HCT116 (cell line): ENCODE data around the gene TBC1D25. TPM values are rescaled to one million over a fixed set of nuclear protein-coding genes. Genes with fewer than 3 reads are reported as not detected.

Source experiments
- ATAC-seq: fragments of 200-7000 bp; cut with Tn5 transposase; 2 replicates; pipeline ENCODE4 v1.9.1; 2020; ENCODE audit warnings: mild to moderate bottlenecking, moderate library complexity
- BruUV-seq: library from RNA; stranded (reverse); fragments of 400-500 nt; replicated peaks from 2 replicates; lab custom pipeline; 2021; lab: Mats Ljungman, UMichigan
- CTCF ChIA-PET: fragments of 300-600 bp; sonication (Branson Sonifier 250); formaldehyde crosslinking; loops from one replicate; lab custom pipeline; 2021; ENCODE audit warnings: antibody characterized with exemption; lab: Charles Lee
- POLR2A ChIA-PET: fragments of 300-600, 350-600 bp; sonication (Branson Sonifier 250); formaldehyde crosslinking; loops from one replicate; lab custom pipeline; 2021; ENCODE audit warnings: antibody characterized with exemption; lab: Charles Lee
- RAD21 ChIA-PET, 2 experiments: fragments of 300-600 bp; sonication (Branson Sonifier 250); formaldehyde crosslinking; loops; one replicate each; lab custom pipeline; 2023; ENCODE audit warnings: low total read pairs in 2 of 2; ENCODE audit not compliant: uncharacterized antibody in 2 of 2, unreplicated experiment in 2 of 2, low non-redundant PET in 1 of 2; lab: Charles Lee
- DNase-seq: peaks from one replicate; pipeline ENCODE4 v3.0.0-alpha.2; 2010; ENCODE audit warnings: low read depth, low spot score
- H2AFZ ChIP-seq: fragments of 200-600 bp; shearing (Covaris generic), sonication (generic); 2 replicates; pipeline ENCODE4 v1.6.1; 2017; ENCODE audit warnings: low read depth, mixed run types, mixed read lengths, antibody characterized with exemption, low read length; ENCODE audit not compliant: poor library complexity, severe bottlenecking
- H3K27ac ChIP-seq: 2 replicates; pipeline ENCODE4 v1.5.1; 2012; ENCODE audit warnings: low read depth, low read length
- H3K27me3 ChIP-seq: fragments of 200-600 bp; sonication (generic); 2 replicates; pipeline ENCODE4 v1.6.1; 2016; ENCODE audit warnings: mixed run types, low read length, mixed read lengths; ENCODE audit not compliant: insufficient read depth
- H3K36me3 ChIP-seq, 2 experiments: fragments of 200-500 bp in 1 of 2; fragments of 200-600 bp in 1 of 2; sonication (Bioruptor generic) in 1 of 2; sonication (generic) in 1 of 2; 2 replicates each; pipeline versions ENCODE4 v1.5.1 to v1.6.1; 2014 to 2016; ENCODE audit warnings: low read length in 2 of 2, inconsistent platforms in 1 of 2, mixed read lengths in 1 of 2, mixed run types in 1 of 2; ENCODE audit not compliant: insufficient read depth in 2 of 2, control insufficient read depth in 1 of 2
- H3K4me1 ChIP-seq, 2 experiments: fragments of 200-600 bp in 1 of 2; sonication (generic) in 1 of 2; 2 replicates each; pipeline versions ENCODE4 v1.5.1 to v1.6.1; 2012 to 2017; ENCODE audit warnings: low read length in 2 of 2, inconsistent platforms in 1 of 2, mild to moderate bottlenecking in 1 of 2, mixed read lengths in 1 of 2, mixed run types in 1 of 2, moderate library complexity in 1 of 2; ENCODE audit not compliant: insufficient read depth in 2 of 2, control insufficient read depth in 1 of 2
- H3K4me2 ChIP-seq: fragments of 200-600 bp; sonication (generic); 2 replicates; pipeline ENCODE4 v1.6.1; 2017; ENCODE audit warnings: mixed run types, low read length, mixed read lengths
- H3K4me3 ChIP-seq, 2 experiments: fragments of 200-600 bp in 1 of 2; sonication (generic) in 1 of 2; replicated peaks in 1 of 2; 2 replicates each; pipeline ENCODE4 v1.5.1; 2011 to 2016; ENCODE audit warnings: low read length in 2 of 2, control low read depth in 1 of 2, low read depth in 1 of 2, mild to moderate bottlenecking in 1 of 2, mixed read lengths in 1 of 2, mixed run types in 1 of 2
- H3K79me2 ChIP-seq: fragments of 200-600 bp; sonication (generic); 2 replicates; pipeline ENCODE4 v1.6.1; 2017; ENCODE audit warnings: mild to moderate bottlenecking, mixed run types, low read length, moderate library complexity, mixed read lengths; ENCODE audit not compliant: insufficient read depth
- H3K9ac ChIP-seq: fragments of 200-600 bp; sonication (generic); 2 replicates; pipeline ENCODE4 v1.6.1; 2016; ENCODE audit warnings: low read length, mixed read lengths
- H3K9me2 ChIP-seq: fragments of 200-600 bp; sonication (generic), shearing (Covaris generic); 2 replicates; pipeline ENCODE4 v1.6.1; 2017; ENCODE audit warnings: mixed run types, mild to moderate bottlenecking, moderate library complexity; ENCODE audit not compliant: insufficient read depth
- H3K9me3 ChIP-seq, 2 experiments: fragments of 200-500 bp in 1 of 2; fragments of 200-600 bp in 1 of 2; sonication (Bioruptor generic) in 1 of 2; sonication (generic) in 1 of 2; 2 replicates each; pipeline ENCODE4 v1.6.1; 2014 to 2017; ENCODE audit warnings: low read length in 2 of 2, mixed read lengths in 2 of 2, inconsistent platforms in 1 of 2, low read depth in 1 of 2, mild to moderate bottlenecking in 1 of 2, mixed run types in 1 of 2, moderate library complexity in 1 of 2; ENCODE audit not compliant: control insufficient read depth in 1 of 2, insufficient read depth in 1 of 2
- H4K20me1 ChIP-seq: fragments of 200-600 bp; sonication (generic), shearing (Covaris generic); 2 replicates; pipeline ENCODE4 v1.6.1; 2017; ENCODE audit warnings: mixed run types, mild to moderate bottlenecking, moderate library complexity; ENCODE audit not compliant: insufficient read depth
- CBX3 ChIP-seq: IDR thresholded peaks from 2 replicates; pipeline ENCODE4 v1.6.1; 2012; ENCODE audit warnings: low read depth
- CEBPB ChIP-seq: IDR thresholded peaks from 2 replicates; pipeline ENCODE4 v1.6.1; 2012; ENCODE audit warnings: low read depth
- EGR1 ChIP-seq: IDR thresholded peaks from 2 replicates; pipeline ENCODE4 v1.6.1; 2012; ENCODE audit warnings: low read depth
- ELF1 ChIP-seq: IDR thresholded peaks from 2 replicates; pipeline ENCODE4 v1.6.1; 2012; ENCODE audit warnings: low read depth, borderline replicate concordance
- FOSL1 ChIP-seq: IDR thresholded peaks from 2 replicates; pipeline ENCODE4 v1.6.1; 2012; ENCODE audit warnings: low read depth
- POLR2A ChIP-seq: IDR thresholded peaks from 2 replicates; pipeline ENCODE4 v1.7.0; 2011; ENCODE audit warnings: borderline replicate concordance; ENCODE audit not compliant: insufficient read depth, insufficient read length; ENCODE audit errors: extremely low read depth
- POLR2AphosphoS5 ChIP-seq: IDR thresholded peaks from 2 replicates; pipeline ENCODE4 v1.6.1; 2011; ENCODE audit warnings: mild to moderate bottlenecking, low read depth, low read length, moderate library complexity
- SIN3A ChIP-seq: IDR thresholded peaks from 2 replicates; pipeline ENCODE4 v1.6.1; 2012; ENCODE audit warnings: low read depth
- SP1 ChIP-seq: IDR thresholded peaks from 2 replicates; pipeline ENCODE4 v1.6.1; 2012; ENCODE audit warnings: low read depth
- SRF ChIP-seq: IDR thresholded peaks from 2 replicates; pipeline ENCODE4 v1.6.1; 2012; ENCODE audit warnings: low read depth
- TCF7L2 ChIP-seq: IDR thresholded peaks from 2 replicates; pipeline ENCODE4 v1.7.0; 2011; ENCODE audit warnings: borderline replicate concordance, inconsistent platforms; ENCODE audit not compliant: insufficient read depth, insufficient read length; ENCODE audit errors: extremely low read depth
- YY1 ChIP-seq: IDR thresholded peaks from 2 replicates; pipeline ENCODE4 v1.6.1; 2011; ENCODE audit warnings: low read length, low read depth, moderate library complexity, mild to moderate bottlenecking; ENCODE audit not compliant: insufficient replicate concordance; ENCODE audit errors: extremely low read depth
- ZFX ChIP-seq: fragments of 450-650 bp; IDR thresholded peaks from 2 replicates; pipeline ENCODE4 v1.6.1; 2017
- ZNF274 ChIP-seq: fragments of 200-500 bp; sonication (Bioruptor generic); IDR thresholded peaks from 2 replicates; pipeline ENCODE4 v1.6.1; 2014; ENCODE audit warnings: mild to moderate bottlenecking, low read depth, low read length, inconsistent platforms
- intact Hi-C: fragments of 100-400 bp; cut with micrococcal nuclease; formaldehyde crosslinking; loops from 2 replicates; pipeline ENCODE4 v1.10.0; 2022
- total RNA-seq: library from RNA; stranded (reverse); gene quantifications from one replicate; pipeline ENCODE4 v1.2.1, GENCODE V29; 2021; ENCODE audit not compliant: unreplicated experiment
- TF ChIP-seq, protein P1 (sequence below), 3 experiments: fragments of 200-600 bp in 1 of 3; sonication (generic) in 1 of 3; IDR thresholded peaks in 2 of 3; conservative IDR thresholded peaks in 1 of 3; 2 replicates each; pipeline ENCODE4 v1.5.1; 2012 to 2017; ENCODE audit warnings: low read depth in 2 of 3, low read length in 2 of 3, antibody characterized with exemption in 1 of 3, borderline replicate concordance in 1 of 3, control low read depth in 1 of 3, mild to moderate bottlenecking in 1 of 3, mixed read lengths in 1 of 3, mixed run types in 1 of 3, moderate library complexity in 1 of 3; ENCODE audit not compliant: insufficient read depth in 1 of 3
- TF ChIP-seq, protein P2 (sequence below): IDR thresholded peaks from 2 replicates; pipeline ENCODE4 v1.6.1; 2012; ENCODE audit warnings: low read depth
- TF ChIP-seq, protein P3 (sequence below): IDR thresholded peaks from 2 replicates; pipeline ENCODE4 v1.6.1; 2011; ENCODE audit warnings: mild to moderate bottlenecking, low read length, moderate library complexity; ENCODE audit not compliant: insufficient replicate concordance; ENCODE audit errors: extremely low read depth
- TF ChIP-seq, protein P4 (sequence below): IDR thresholded peaks from 2 replicates; pipeline ENCODE4 v1.6.1; 2012

The TBC1D25 gene
- total RNA-seq, 1 experiment from 2014 or later, result 10.5 TPM

DNA sequence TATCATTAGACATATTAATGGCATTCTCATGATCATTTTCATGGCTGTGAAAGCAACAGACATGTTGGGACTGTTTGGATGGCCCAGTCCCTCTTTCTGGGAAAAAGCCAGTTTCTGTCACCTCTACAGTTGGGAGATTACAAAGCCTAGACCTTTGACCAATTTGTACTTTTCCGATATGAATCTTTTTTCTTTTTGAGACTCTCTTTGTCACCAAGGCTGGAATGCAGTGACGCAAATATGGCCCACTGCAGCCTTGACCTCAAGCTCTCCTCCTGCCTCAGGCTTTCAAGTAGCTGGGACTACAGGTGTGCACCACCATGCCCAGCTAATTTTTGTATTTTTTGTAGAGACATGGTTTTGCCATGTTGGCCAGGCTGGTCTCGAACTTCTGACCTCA, 9.4 kb downstream of the TBC1D25 start:
- BruUV-seq, result no TSS peak
- ChIA-PET RAD21 (no interaction called here), CTCF (no interaction called here)

More for the DNA sequence above, 9.4 kb downstream of the TBC1D25 start:
- Histone ChIP-seq H3K27me3 (no peaks in the 10 kb centered on the region), H3K9me3 (no peaks in the 10 kb centered on the region), H3K9ac (no peak overlapping the region), H3K4me3 (no peak overlapping the region), H3K4me1 (no peaks in the 10 kb centered on the region), H2AFZ (no peak overlapping the region), H3K27ac (no peak overlapping the region), H4K20me1 (no peaks in the 10 kb centered on the region), H3K79me2 (no peaks in the 10 kb centered on the region), H3K36me3 (no peaks in the 10 kb centered on the region), H3K4me2 (no peak overlapping the region), H3K9me2 (no peaks in the 10 kb centered on the region)
- intact Hi-C loops, result no loop called here
- TF ChIP-seq, protein P1, sequence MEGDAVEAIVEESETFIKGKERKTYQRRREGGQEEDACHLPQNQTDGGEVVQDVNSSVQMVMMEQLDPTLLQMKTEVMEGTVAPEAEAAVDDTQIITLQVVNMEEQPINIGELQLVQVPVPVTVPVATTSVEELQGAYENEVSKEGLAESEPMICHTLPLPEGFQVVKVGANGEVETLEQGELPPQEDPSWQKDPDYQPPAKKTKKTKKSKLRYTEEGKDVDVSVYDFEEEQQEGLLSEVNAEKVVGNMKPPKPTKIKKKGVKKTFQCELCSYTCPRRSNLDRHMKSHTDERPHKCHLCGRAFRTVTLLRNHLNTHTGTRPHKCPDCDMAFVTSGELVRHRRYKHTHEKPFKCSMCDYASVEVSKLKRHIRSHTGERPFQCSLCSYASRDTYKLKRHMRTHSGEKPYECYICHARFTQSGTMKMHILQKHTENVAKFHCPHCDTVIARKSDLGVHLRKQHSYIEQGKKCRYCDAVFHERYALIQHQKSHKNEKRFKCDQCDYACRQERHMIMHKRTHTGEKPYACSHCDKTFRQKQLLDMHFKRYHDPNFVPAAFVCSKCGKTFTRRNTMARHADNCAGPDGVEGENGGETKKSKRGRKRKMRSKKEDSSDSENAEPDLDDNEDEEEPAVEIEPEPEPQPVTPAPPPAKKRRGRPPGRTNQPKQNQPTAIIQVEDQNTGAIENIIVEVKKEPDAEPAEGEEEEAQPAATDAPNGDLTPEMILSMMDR (IDR thresholded peaks at IDR 0.05 in 2 of 3, conservative IDR thresholded peaks at IDR 0.05 in 1 of 3; ENCODE audit: borderline replicate concordance in 1 of 3, insufficient read depth in 1 of 3, low read depth in 2 of 3, low read length in 2 of 3), result no peak
- no peak for TF ChIP-seq SIN3A
- TF ChIP-seq CEBPB, result no peak
- no peak for TF ChIP-seq EGR1
- no peak for TF ChIP-seq POLR2AphosphoS5
- TF ChIP-seq SRF, result no peak
- TF ChIP-seq ELF1, result no peak
- TF ChIP-seq CBX3, result no peak
- TF ChIP-seq ZFX, result no peak
- TF ChIP-seq, protein P2, sequence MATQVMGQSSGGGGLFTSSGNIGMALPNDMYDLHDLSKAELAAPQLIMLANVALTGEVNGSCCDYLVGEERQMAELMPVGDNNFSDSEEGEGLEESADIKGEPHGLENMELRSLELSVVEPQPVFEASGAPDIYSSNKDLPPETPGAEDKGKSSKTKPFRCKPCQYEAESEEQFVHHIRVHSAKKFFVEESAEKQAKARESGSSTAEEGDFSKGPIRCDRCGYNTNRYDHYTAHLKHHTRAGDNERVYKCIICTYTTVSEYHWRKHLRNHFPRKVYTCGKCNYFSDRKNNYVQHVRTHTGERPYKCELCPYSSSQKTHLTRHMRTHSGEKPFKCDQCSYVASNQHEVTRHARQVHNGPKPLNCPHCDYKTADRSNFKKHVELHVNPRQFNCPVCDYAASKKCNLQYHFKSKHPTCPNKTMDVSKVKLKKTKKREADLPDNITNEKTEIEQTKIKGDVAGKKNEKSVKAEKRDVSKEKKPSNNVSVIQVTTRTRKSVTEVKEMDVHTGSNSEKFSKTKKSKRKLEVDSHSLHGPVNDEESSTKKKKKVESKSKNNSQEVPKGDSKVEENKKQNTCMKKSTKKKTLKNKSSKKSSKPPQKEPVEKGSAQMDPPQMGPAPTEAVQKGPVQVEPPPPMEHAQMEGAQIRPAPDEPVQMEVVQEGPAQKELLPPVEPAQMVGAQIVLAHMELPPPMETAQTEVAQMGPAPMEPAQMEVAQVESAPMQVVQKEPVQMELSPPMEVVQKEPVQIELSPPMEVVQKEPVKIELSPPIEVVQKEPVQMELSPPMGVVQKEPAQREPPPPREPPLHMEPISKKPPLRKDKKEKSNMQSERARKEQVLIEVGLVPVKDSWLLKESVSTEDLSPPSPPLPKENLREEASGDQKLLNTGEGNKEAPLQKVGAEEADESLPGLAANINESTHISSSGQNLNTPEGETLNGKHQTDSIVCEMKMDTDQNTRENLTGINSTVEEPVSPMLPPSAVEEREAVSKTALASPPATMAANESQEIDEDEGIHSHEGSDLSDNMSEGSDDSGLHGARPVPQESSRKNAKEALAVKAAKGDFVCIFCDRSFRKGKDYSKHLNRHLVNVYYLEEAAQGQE, result no peak
- TF ChIP-seq SP1, result no peak
- TF ChIP-seq TCF7L2, result no peak
- TF ChIP-seq, protein P3, sequence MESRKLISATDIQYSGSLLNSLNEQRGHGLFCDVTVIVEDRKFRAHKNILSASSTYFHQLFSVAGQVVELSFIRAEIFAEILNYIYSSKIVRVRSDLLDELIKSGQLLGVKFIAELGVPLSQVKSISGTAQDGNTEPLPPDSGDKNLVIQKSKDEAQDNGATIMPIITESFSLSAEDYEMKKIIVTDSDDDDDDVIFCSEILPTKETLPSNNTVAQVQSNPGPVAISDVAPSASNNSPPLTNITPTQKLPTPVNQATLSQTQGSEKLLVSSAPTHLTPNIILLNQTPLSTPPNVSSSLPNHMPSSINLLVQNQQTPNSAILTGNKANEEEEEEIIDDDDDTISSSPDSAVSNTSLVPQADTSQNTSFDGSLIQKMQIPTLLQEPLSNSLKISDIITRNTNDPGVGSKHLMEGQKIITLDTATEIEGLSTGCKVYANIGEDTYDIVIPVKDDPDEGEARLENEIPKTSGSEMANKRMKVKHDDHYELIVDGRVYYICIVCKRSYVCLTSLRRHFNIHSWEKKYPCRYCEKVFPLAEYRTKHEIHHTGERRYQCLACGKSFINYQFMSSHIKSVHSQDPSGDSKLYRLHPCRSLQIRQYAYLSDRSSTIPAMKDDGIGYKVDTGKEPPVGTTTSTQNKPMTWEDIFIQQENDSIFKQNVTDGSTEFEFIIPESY, result no peak
- TF ChIP-seq POLR2A, result no peak
- TF ChIP-seq, protein P4, sequence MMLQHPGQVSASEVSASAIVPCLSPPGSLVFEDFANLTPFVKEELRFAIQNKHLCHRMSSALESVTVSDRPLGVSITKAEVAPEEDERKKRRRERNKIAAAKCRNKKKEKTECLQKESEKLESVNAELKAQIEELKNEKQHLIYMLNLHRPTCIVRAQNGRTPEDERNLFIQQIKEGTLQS, result no peak
- TF ChIP-seq FOSL1, result no peak
- no peak for TF ChIP-seq ZNF274
- TF ChIP-seq YY1, result no peak
- DNase-seq (no peak), ATAC-seq (no peak)
- POLR2A ChIA-PET, result interaction anchor here (0.6 kb wide), 1 partner anchor 16 kb away, joined by 3 read pairs; no protein-coding TSS in a partner anchor
